Measurements from ENCODE around the gene NATD1. TPM values are rescaled to one million over a fixed set of nuclear protein-coding genes. Genes with fewer than 3 reads are reported as not detected.

Gene NATD1
- total RNA-seq, 1 experiment from 2014 or later = 3.1 TPM

DNA sequence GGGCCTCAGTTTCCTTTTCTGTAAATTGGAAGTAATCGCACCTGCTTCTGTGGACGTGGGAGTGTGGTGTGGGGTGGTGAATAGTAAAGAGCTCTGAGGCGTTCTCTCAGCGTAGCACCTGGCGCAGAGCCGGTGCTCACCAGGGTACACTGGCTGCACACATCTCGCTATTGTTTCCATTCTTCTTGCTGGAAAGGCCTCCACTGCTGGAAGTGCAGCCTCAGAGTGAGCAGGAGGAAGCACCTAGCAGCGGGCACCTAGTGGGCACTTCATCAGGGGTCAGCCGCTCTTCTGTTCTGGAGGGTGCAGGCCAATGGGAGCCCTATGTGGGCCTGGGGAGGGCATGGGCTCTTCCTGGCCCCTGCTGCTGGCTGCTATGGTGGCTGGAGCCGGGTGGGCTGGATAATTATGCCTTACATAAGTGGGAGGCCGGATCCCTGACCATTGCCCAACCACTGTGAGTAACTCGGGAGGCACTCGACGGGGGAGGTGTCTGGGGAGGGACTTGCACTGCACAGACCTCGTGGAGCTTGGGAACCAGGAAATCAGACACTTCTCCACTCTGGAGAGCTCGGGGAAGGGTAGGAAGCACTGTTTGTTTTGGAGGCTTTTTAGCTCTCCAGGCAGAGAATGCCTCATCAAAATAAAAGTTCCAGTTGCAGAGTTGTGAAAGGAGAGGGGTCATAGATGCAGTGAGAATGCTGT lies 33.0 kb upstream of the NATD1 start:
- TF ChIP-seq SP1 (IDR thresholded peaks at IDR 0.05; ENCODE audit: low read depth) = peak; percentile 54; the same call in 1 of the 2 replicates
- TF ChIP-seq SIN3A (IDR thresholded peaks at IDR 0.05; ENCODE audit: low read depth) = peak; percentile 73
- TF ChIP-seq POLR2AphosphoS5 (IDR thresholded peaks at IDR 0.05; ENCODE audit: low read depth, low read length) = peak; percentile 33; the same call in 1 of the 2 replicates
- peak; percentile 86 for TF ChIP-seq MAX (IDR thresholded peaks at IDR 0.05)
- no peak for TF ChIP-seq EZH2 (IDR thresholded peaks at IDR 0.05)
- BruUV-seq (replicated peaks) = TSS peak; percentile 90
- peak; percentile 9; the same call in 1 of the 2 replicates for ATAC-seq
- H2AFZ ChIP-seq (ENCODE audit: low read depth, low read length, poor library complexity, severe bottlenecking) = no peak overlapping the region
- DNase-seq (ENCODE audit: low read depth, low spot score) = peak; percentile 81
- peaks cover 0 to 8% of the 10 kb centered on the region in 2 experiments; a peak in 2 of 4 replicates for H3K36me3 ChIP-seq (ENCODE audit: control insufficient read depth in 1 of 2, insufficient read depth in 2 of 2, low read length in 2 of 2)
- peak overlapping the region; percentile 91 to 99 for H3K4me3 ChIP-seq (replicated peaks in 1 of 2; ENCODE audit: low read depth in 1 of 2, low read length in 2 of 2)
- POLR2A ChIA-PET = interaction anchor here (0.6 to 2.6 kb wide), 5 partner anchors 10 to 266 kb away, joined by 3 to 15 read pairs (median 6); partner anchors contain the start of gene USP22
- intact Hi-C loops (cut with micrococcal nuclease) = loop anchor here (10.0 kb wide), 1 partner anchor 169 kb away; no protein-coding TSS in a partner anchor
- RAD21 ChIA-PET (ENCODE audit: low non-redundant PET in 1 of 2, low total read pairs in 2 of 2, uncharacterized antibody in 2 of 2, unreplicated experiment in 2 of 2) = no interaction called here
- H3K79me2 ChIP-seq (ENCODE audit: insufficient read depth, low read length) = peaks cover 67% of the 10 kb centered on the region
- peak overlapping the region; percentile 99 for H3K4me2 ChIP-seq (ENCODE audit: low read length)
- H3K4me1 ChIP-seq (ENCODE audit: control insufficient read depth in 1 of 2, insufficient read depth in 2 of 2, low read length in 2 of 2) = peaks cover 65 to 80% of the 10 kb centered on the region in 2 experiments
- no peaks in the 10 kb centered on the region for H3K9me3 ChIP-seq (ENCODE audit: control insufficient read depth in 1 of 2, insufficient read depth in 1 of 2, low read depth in 1 of 2, low read length in 2 of 2)
- CTCF ChIA-PET = interaction anchor here (0.7 to 1.3 kb wide), 3 partner anchors 9 to 243 kb away, joined by 3 read pairs; no protein-coding TSS in a partner anchor
- H4K20me1 ChIP-seq (ENCODE audit: insufficient read depth) = no peaks in the 10 kb centered on the region
- no peaks in the 10 kb centered on the region for H3K27me3 ChIP-seq (ENCODE audit: insufficient read depth, low read length)
- H3K9me2 ChIP-seq (ENCODE audit: insufficient read depth) = no peaks in the 10 kb centered on the region
- H3K27ac ChIP-seq (ENCODE audit: low read depth, low read length) = peak overlapping the region; percentile 99
- peak overlapping the region; percentile 96 for H3K9ac ChIP-seq (ENCODE audit: low read length)

DNA sequence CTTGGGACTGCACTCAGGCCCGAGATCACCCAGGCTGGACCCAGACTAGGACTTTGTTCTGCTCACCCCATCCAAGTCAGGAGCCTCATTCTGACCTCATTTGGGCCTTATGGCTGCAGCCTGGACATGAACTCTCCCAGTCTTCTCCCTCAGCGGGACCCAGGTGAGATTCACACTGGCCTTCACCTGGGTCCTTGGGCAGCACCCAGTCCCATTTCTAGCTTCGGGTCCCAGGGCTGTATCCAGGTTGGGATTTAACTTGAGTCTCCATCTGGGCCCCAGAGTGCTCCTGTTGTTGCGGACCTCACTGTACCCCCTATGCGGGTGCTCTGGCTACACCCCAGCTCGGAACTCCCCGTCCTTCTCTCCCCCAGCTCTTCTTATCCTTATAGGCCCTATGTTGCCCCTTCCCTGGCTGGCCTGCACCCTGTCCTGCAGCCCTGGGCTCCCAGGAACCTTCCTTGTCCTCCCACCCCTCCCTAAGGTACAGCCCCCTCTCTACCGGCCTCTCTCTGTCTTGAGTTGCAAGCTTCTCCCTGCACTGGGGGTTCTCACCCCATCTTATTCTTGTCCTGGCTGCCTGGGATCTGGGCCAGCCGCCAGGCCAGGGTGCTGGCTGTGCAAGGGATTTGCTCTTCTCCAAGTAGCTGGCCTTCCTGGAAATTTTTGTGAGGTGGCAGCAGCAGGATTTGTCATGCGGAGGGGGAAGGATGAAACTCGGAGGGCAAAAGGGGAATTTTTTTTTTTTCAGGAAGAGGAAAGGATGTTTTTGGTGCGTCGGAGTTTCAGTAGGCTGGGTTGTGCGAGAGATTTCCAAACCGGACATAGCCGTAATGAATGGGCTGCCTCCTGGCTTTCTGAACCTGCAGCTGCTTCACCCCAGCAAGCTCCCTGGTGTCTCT lies 32.2 kb upstream of the NATD1 start:
- Histone ChIP-seq H3K27ac (ENCODE audit: low read depth, low read length) (peak overlapping the region; percentile 99), H3K9me2 (ENCODE audit: insufficient read depth) (no peaks in the 10 kb centered on the region), H3K79me2 (ENCODE audit: insufficient read depth, low read length) (peaks cover 59% of the 10 kb centered on the region), H3K4me3 (replicated peaks in 1 of 2; ENCODE audit: low read depth in 1 of 2, low read length in 2 of 2) (peak overlapping the region; percentile 91 to 99), H3K4me1 (ENCODE audit: control insufficient read depth in 1 of 2, insufficient read depth in 2 of 2, low read length in 2 of 2) (peaks cover 60 to 84% of the 10 kb centered on the region in 2 experiments), H3K4me2 (ENCODE audit: low read length) (peak overlapping the region; percentile 99), H3K9me3 (ENCODE audit: control insufficient read depth in 1 of 2, insufficient read depth in 1 of 2, low read depth in 1 of 2, low read length in 2 of 2) (no peaks in the 10 kb centered on the region), H2AFZ (ENCODE audit: low read depth, low read length, poor library complexity, severe bottlenecking) (no peak overlapping the region), H3K27me3 (ENCODE audit: insufficient read depth, low read length) (no peaks in the 10 kb centered on the region), H3K36me3 (ENCODE audit: control insufficient read depth in 1 of 2, insufficient read depth in 2 of 2, low read length in 2 of 2) (0 out of 4 replicates have a peak, but pooled peaks cover 0 to 7% of the 10 kb centered on the region in 2 experiments), H3K9ac (ENCODE audit: low read length) (peak overlapping the region; percentile 96), H4K20me1 (ENCODE audit: insufficient read depth) (no peaks in the 10 kb centered on the region)
- ATAC-seq = no peak
- ChIA-PET RAD21 (ENCODE audit: low non-redundant PET in 1 of 2, low total read pairs in 2 of 2, uncharacterized antibody in 2 of 2, unreplicated experiment in 2 of 2) (no interaction called here), POLR2A (no interaction called here), CTCF (no interaction called here)
- intact Hi-C loops (cut with micrococcal nuclease) = loop anchor here (10.0 kb wide), 1 partner anchor 169 kb away; no protein-coding TSS in a partner anchor
- DNase-seq (ENCODE audit: low read depth, low spot score) = no peak
- TF ChIP-seq ZFX (IDR thresholded peaks at IDR 0.05) (peak; percentile 51; the same call in 1 of the 2 replicates), ELF1 (IDR thresholded peaks at IDR 0.05; ENCODE audit: borderline replicate concordance, low read depth) (no peak)
- no TSS peak for BruUV-seq (replicated peaks)
